OCI-LY1 (cell line): Measurements from ENCODE around the gene TGM5.
A peak's percentile ranks its signal among the peaks of the same experiment; 100 is the strongest.

Source experiments
- H2AFZ ChIP-seq: fragments of 200-600 bp; sonication (generic), shearing (Covaris generic); 2 replicates; pipeline ENCODE4 v1.6.0; 2014; ENCODE audit warnings: antibody characterized with exemption, mild to moderate bottlenecking, low read length
- H3F3A ChIP-seq: fragments of 200-600 bp; sonication (generic), shearing (Covaris generic); 2 replicates; pipeline ENCODE4 v1.6.0; 2014; ENCODE audit warnings: mild to moderate bottlenecking, antibody characterized with exemption, low read length, moderate library complexity; ENCODE audit not compliant: insufficient read depth
- H3K27ac ChIP-seq: fragments of 200-600 bp; sonication (generic); 2 replicates; pipeline ENCODE4 v1.5.1; 2014; ENCODE audit warnings: low read length, mixed run types, mild to moderate bottlenecking, low read depth; ENCODE audit not compliant: poor library complexity, severe bottlenecking
- H3K27me3 ChIP-seq: fragments of 200-600 bp; sonication (generic); 2 replicates; pipeline ENCODE4 v1.6.0; 2014; ENCODE audit warnings: antibody characterized with exemption, mild to moderate bottlenecking, low read length, moderate library complexity; ENCODE audit not compliant: insufficient read depth
- H3K36me3 ChIP-seq: fragments of 200-600 bp; sonication (generic); 2 replicates; pipeline ENCODE4 v1.6.1; 2014; ENCODE audit warnings: mild to moderate bottlenecking, antibody characterized with exemption, low read length, moderate library complexity, mixed read lengths; ENCODE audit not compliant: insufficient read depth
- H3K4me1 ChIP-seq: fragments of 200-600 bp; sonication (generic); 2 replicates; pipeline ENCODE4 v1.5.1; 2014; ENCODE audit warnings: mild to moderate bottlenecking, low read length, moderate library complexity; ENCODE audit not compliant: insufficient read depth, severe bottlenecking
- H3K4me2 ChIP-seq: fragments of 200-600 bp; sonication (generic), shearing (Covaris generic); 2 replicates; pipeline ENCODE4 v1.6.1; 2014; ENCODE audit warnings: low read length
- H3K4me3 ChIP-seq: fragments of 200-600 bp; sonication (generic); 2 replicates; pipeline ENCODE4 v1.5.1; 2014; ENCODE audit warnings: low read length, low read depth, mild to moderate bottlenecking, mixed read lengths; ENCODE audit not compliant: poor library complexity, severe bottlenecking
- H3K79me2 ChIP-seq: fragments of 200-600 bp; shearing (Covaris generic); 2 replicates; pipeline ENCODE4 v1.6.1; 2016; ENCODE audit warnings: mixed run types, low read length, mixed read lengths; ENCODE audit not compliant: insufficient read depth
- H3K9ac ChIP-seq: fragments of 200-600 bp; sonication (generic), shearing (Covaris generic); 2 replicates; pipeline ENCODE4 v1.6.1; 2014; ENCODE audit warnings: mild to moderate bottlenecking, low read length, mixed read lengths
- H3K9me2 ChIP-seq: fragments of 200-600 bp; sonication (generic), shearing (Covaris generic); 2 replicates; pipeline ENCODE4 v1.6.1; 2014; ENCODE audit warnings: low read depth, mild to moderate bottlenecking, low read length, mixed read lengths
- H3K9me3 ChIP-seq: fragments of 200-600 bp; shearing (Covaris generic); 2 replicates; pipeline ENCODE4 v1.6.1; 2014; ENCODE audit warnings: low read length, mixed read lengths
- H4K20me1 ChIP-seq: fragments of 200-600 bp; sonication (generic), shearing (Covaris generic); 2 replicates; pipeline ENCODE4 v1.6.0; 2016; ENCODE audit warnings: mild to moderate bottlenecking, low read length; ENCODE audit not compliant: insufficient read depth
- EZH2 ChIP-seq: fragments of 200-600 bp; sonication (generic), shearing (Covaris generic); IDR thresholded peaks from 2 replicates; pipeline ENCODE4 v1.8.0; 2017; ENCODE audit warnings: borderline replicate concordance, mixed run types, mild to moderate bottlenecking, antibody characterized with exemption, low read length, moderate library complexity, mixed read lengths
- TF ChIP-seq, protein P1 (sequence below): fragments of 200-600 bp; sonication (generic), shearing (Covaris generic); IDR thresholded peaks from 2 replicates; pipeline ENCODE4 v1.5.1; 2017; ENCODE audit warnings: mild to moderate bottlenecking, antibody characterized with exemption, low read length, moderate library complexity, mixed read lengths

TGM5 gene

DNA sequence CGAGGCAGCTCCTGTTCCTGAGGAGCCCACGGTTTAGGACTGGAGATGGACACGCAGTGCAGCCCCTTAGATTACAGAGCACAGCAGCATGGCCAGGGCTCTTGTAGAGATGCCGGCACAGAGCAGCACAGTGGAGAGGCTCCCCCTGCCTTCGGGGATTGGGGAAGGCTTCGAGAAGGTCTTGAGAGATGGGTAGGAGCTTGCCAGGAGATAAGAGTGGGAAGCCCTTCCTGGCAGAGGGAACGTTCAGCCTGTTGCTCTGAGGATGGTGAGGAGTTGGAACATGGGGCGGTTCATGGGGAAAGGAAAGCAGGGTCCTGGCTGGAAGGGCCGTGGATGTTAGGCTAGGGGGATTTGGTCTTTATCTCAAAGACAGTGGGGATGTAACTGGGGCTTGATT, 55.9 kb downstream of the TGM5 start:
- TF ChIP-seq, protein P1, sequence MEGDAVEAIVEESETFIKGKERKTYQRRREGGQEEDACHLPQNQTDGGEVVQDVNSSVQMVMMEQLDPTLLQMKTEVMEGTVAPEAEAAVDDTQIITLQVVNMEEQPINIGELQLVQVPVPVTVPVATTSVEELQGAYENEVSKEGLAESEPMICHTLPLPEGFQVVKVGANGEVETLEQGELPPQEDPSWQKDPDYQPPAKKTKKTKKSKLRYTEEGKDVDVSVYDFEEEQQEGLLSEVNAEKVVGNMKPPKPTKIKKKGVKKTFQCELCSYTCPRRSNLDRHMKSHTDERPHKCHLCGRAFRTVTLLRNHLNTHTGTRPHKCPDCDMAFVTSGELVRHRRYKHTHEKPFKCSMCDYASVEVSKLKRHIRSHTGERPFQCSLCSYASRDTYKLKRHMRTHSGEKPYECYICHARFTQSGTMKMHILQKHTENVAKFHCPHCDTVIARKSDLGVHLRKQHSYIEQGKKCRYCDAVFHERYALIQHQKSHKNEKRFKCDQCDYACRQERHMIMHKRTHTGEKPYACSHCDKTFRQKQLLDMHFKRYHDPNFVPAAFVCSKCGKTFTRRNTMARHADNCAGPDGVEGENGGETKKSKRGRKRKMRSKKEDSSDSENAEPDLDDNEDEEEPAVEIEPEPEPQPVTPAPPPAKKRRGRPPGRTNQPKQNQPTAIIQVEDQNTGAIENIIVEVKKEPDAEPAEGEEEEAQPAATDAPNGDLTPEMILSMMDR: no peak
- TF ChIP-seq EZH2: no peak
- no peaks in the 10 kb centered on the region for H3K79me2 ChIP-seq
- H3K4me2 ChIP-seq: no peak overlapping the region
- H4K20me1 ChIP-seq: no peaks in the 10 kb centered on the region
- no peak overlapping the region for H3K9ac ChIP-seq
- H3K9me2 ChIP-seq: no peaks in the 10 kb centered on the region
- H3K27me3 ChIP-seq: peaks cover 14% of the 10 kb centered on the region
- no peaks in the 10 kb centered on the region for H3F3A ChIP-seq
- no peak overlapping the region for H2AFZ ChIP-seq
- no peaks in the 10 kb centered on the region for H3K4me1 ChIP-seq
- H3K27ac ChIP-seq: no peak overlapping the region
- no peaks in the 10 kb centered on the region for H3K36me3 ChIP-seq
- no peak overlapping the region for H3K4me3 ChIP-seq
- no peaks in the 10 kb centered on the region for H3K9me3 ChIP-seq

DNA sequence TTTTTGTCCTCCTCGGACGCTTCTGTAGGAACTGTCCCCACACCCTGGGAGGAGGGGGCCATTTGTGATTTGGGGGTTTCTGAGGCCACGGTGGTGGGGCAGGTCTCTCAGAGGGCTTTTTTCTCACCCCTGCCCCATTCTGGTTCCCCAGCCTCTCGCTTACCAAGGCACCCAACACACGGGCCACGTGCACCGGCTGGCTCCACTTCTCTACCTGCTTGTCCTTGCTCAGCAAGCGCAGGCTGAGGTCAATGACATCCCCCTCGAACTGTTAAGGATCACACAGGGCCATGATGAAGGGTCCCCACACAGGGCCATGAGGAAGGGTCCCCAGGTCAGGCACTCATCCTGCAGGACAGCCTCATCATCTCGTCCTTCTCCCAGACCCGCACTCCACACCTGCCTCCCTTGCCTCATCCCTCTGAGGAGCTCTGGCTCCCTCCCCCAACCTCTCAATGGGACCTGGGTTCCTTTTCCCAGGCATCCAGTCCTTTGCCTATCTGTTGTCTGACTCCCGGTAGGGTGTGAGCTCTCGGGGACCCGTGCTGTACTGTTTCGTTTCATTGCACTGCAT, 56.5 kb downstream of the TGM5 start:
- TF ChIP-seq, protein P1: no peak
- no peak for TF ChIP-seq EZH2
- Histone ChIP-seq H3K36me3 (no peaks in the 10 kb centered on the region), H3K9ac (no peak overlapping the region), H3K79me2 (no peaks in the 10 kb centered on the region), H3K4me3 (no peak overlapping the region), H3K9me3 (no peaks in the 10 kb centered on the region), H4K20me1 (no peaks in the 10 kb centered on the region), H3F3A (no peaks in the 10 kb centered on the region), H2AFZ (no peak overlapping the region), H3K27me3 (peaks cover 14% of the 10 kb centered on the region), H3K4me2 (no peak overlapping the region), H3K4me1 (no peaks in the 10 kb centered on the region), H3K9me2 (no peaks in the 10 kb centered on the region), H3K27ac (no peak overlapping the region)

DNA sequence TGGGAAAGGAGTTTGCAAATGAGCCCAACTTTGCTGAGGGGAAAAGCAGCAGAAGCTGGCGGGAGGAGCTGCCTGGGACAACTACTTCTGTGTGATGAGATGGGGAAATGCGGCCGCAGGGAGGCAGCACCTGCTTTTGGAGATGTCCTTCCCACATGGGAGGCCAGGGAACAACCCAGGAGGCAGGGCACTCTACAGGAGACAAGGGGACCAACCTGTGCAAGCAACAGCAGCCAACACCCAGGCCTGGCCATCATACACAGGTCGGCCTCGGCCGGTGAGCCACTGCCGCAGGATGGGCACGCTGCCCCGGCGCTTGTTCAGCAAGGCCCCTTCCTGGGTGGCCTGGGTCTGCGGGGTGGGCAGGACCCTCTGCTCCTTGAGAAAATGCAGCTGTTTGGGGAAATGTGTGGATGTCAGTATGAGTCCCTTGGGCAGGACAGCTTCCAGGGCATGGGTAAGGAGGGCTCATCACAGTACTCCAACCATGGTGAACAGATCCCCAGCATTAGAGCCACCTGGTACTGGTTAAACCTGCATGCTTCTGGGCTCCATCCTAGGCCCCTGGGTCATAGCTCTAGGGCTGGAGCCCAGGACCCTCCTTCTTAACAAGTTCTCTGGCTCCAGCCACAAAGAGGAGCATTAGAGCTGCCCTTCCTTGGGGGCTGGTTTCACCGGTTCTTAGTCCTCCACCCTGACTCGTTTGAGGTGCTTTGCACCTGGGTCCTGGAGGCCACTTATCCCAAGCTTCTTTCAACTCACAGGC, 57.5 kb downstream of the TGM5 start:
- Histone ChIP-seq H3K4me1 (no peaks in the 10 kb centered on the region), H2AFZ (no peak overlapping the region), H3K9me2 (no peaks in the 10 kb centered on the region), H4K20me1 (no peaks in the 10 kb centered on the region), H3K79me2 (no peaks in the 10 kb centered on the region), H3K4me3 (no peak overlapping the region), H3K27me3 (peaks cover 8% of the 10 kb centered on the region), H3K27ac (no peak overlapping the region), H3F3A (no peaks in the 10 kb centered on the region), H3K36me3 (no peaks in the 10 kb centered on the region), H3K9ac (no peak overlapping the region), H3K9me3 (no peaks in the 10 kb centered on the region), H3K4me2 (no peak overlapping the region)
- TF ChIP-seq, protein P1: peak; percentile 6; the same call in 1 of the 2 replicates
- no peak for TF ChIP-seq EZH2
